GM19193 (cell line): ENCODE results near the gene C4A.
"Not testable (repeated sequence)": the region's sequence is repeated elsewhere in the genome, so short reads cannot be mapped to it uniquely, and the experiment has no call there.

ENCODE experiments used
- POLR2A ChIP-seq: IDR thresholded peaks from 4 replicates; pipeline ENCODE4 v1.6.1; 2011; ENCODE audit not compliant: insufficient read depth, insufficient read length; ENCODE audit errors: extremely low read depth

C4A gene

GRCh38 chr6:31969712-31970603 is 11.9 kb upstream of the C4A start:
- TF ChIP-seq POLR2A: peak; percentile 15

- no peak for TF ChIP-seq POLR2A
These were observed 11.1 kb upstream of the C4A start for GRCh38 chr6:31970604-31971271.

GRCh38 chr6:31971279-31971992 is 10.4 kb upstream of the C4A start:
- peak; percentile 2 for TF ChIP-seq POLR2A

GRCh38 chr6:31971993-31972708 is 9.7 kb upstream of the C4A start, which contains the start of gene DXO:
Gene DXO, minus strand, starts transcription at chr6:31972138. Its CDS starts 463 bp downstream, at chr6:31971675.
- TF ChIP-seq POLR2A: peak; percentile 65

- no peak for TF ChIP-seq POLR2A
These were observed 9.0 kb upstream of the C4A start for GRCh38 chr6:31972709-31973350.

- TF ChIP-seq POLR2A: no peak
These were observed 3.9 kb upstream of the C4A start for GRCh38 chr6:31977816-31978431.

- no peak for TF ChIP-seq POLR2A
These were observed 3.0 kb upstream of the C4A start for GRCh38 chr6:31978831-31979230.

- TF ChIP-seq POLR2A: no peak
These were observed 2.5 kb upstream of the C4A start for GRCh38 chr6:31979238-31979898.

GRCh38 chr6:32014547-32014946 is 32.7 kb downstream of the C4A start, which contains the start of gene C4B:
Gene C4B, plus strand, starts transcription at chr6:32014795. Its CDS starts 51 bp downstream, at chr6:32014846.
- TF ChIP-seq POLR2A: not testable (repeated sequence)

GRCh38 chr6:32037598-32038524 is 56.0 kb downstream of the C4A start, which contains the start of gene CYP21A2:
Gene CYP21A2, plus strand, starts transcription at chr6:32038415. Its CDS starts 8 bp downstream, at chr6:32038423.
- TF ChIP-seq POLR2A: not testable (repeated sequence)

- no peak for TF ChIP-seq POLR2A
These were observed 64.1 kb downstream of the C4A start for GRCh38 chr6:32045811-32046449.
